C4-2B (cell line): ENCODE results near the gene SEC14L3.

Source experiments
- H3K27ac ChIP-seq: fragments of 450-650 bp; 2 replicates; pipeline ENCODE4 v1.5.1; 2017
- ZFX ChIP-seq: fragments of 450-650 bp; IDR thresholded peaks from 2 replicates; pipeline ENCODE4 v1.6.1; 2017
- TF ChIP-seq, protein P1 (sequence below): fragments of 450-650 bp; conservative IDR thresholded peaks from 2 replicates; pipeline ENCODE4 v1.5.1; 2017; ENCODE audit warnings: mild to moderate bottlenecking

SEC14L3 gene

DNA sequence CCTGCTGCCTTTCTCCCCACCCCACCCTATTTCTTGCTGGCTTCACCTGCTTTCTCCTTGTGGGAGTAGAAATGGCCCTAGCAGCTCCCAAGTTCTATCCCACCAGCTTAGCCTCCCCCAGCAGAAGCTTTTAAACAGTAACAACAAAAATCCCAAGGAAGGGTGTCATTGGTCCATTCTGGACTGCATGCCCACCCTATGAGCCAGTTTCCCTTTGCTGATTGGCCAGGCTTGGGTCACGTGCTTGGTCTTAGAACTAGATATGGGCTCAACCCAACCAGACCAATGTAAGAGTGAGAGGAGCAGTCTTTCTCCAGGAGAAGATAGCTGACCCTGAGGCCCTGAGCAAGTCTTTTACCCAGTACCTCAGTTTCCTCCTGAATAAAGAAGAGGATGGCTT is 43.9 kb downstream of the SEC14L3 start:
- H3K27ac ChIP-seq: no peak overlapping the region
- no peak for TF ChIP-seq ZFX
- TF ChIP-seq, protein P1, sequence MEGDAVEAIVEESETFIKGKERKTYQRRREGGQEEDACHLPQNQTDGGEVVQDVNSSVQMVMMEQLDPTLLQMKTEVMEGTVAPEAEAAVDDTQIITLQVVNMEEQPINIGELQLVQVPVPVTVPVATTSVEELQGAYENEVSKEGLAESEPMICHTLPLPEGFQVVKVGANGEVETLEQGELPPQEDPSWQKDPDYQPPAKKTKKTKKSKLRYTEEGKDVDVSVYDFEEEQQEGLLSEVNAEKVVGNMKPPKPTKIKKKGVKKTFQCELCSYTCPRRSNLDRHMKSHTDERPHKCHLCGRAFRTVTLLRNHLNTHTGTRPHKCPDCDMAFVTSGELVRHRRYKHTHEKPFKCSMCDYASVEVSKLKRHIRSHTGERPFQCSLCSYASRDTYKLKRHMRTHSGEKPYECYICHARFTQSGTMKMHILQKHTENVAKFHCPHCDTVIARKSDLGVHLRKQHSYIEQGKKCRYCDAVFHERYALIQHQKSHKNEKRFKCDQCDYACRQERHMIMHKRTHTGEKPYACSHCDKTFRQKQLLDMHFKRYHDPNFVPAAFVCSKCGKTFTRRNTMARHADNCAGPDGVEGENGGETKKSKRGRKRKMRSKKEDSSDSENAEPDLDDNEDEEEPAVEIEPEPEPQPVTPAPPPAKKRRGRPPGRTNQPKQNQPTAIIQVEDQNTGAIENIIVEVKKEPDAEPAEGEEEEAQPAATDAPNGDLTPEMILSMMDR: no peak

DNA sequence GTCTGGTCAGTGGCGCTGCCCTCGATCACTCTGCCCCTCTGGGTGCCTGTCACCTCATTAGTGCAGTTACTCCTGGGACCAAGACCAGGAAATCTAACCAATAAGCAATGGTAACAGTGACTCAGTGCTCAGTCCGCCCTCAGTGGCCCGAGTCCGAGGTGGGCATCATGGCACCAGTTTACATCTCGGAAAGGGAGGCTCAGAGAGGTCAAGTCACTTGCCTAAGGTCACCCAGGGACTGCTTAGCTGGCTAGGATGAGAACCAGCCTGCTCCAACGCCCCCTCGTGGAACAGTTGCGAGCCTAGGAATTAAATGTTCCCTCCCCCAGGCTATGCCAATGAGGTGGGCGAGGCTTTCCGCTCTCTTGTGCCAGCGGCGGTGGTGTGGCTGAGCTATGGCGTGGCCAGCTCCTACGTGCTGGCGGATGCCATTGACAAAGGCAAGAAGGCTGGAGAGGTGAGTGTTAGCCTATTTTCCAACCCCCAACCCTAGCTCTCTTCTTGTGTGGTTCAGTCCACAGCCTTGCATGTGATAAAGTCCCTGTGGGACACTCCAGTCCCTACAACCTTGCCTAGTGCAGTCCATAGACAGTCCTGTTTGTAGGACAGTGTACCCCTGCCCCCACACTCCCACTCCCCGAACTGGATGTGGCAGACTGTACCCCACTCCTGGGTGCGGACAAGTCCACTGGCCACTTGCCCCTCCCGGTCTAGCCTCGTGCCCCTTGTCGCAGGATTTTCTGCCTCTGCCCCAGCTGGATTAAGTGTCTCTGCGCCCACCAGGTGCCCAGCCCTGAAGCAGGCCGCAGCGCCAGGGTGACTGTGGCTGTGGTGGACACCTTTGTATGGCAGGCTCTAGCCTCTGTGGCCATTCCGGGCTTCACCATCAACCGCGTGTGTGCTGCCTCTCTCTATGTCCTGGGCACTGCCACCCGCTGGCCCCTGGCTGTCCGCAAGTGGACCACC is 45.1 kb downstream of the SEC14L3 start:
- TF ChIP-seq, protein P1: peak; percentile 92
- no peak for TF ChIP-seq ZFX

DNA sequence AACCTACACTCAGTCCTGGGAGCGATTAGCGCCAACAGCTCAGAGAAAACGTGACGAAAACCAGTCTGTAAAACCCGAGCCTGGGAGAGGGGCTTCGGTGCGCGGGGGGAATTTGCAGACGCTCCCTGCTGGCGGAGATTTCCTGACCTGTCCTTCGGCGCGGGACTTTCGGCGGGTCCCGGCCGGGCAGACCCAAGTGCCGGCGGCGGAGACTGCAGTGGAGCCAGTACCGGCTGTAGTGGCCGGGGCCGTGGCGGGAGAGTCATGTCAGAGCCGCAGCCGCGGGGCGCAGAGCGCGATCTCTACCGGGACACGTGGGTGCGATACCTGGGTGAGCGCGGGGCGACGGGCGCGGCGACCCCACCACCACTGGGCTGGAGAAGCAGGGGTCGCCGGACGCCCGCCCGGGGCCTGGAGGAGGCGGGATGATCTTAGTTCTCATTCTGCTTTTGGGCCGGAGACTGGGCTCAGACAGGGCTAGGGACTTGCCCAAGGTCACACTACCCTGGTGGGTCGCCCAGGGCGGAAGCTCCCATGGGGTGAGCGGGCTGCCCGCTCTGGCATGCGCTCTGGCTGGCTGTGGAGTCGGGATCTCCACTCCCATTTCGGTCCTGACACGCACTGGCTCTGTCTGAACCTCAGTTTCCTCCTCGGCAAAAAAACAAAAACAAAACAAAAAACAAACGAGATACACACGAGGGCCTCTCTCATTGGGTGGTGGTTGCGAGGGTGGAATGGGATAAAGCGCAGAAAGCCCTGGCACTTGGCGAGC is 46.0 kb downstream of the SEC14L3 start, which contains the start of gene MTFP1:
TSS of gene MTFP1 (plus strand) at position 153 of the 772 bp plus-strand sequence. CDS start at position 265, 112 bp downstream.
- 0 out of 2 replicates have a peak, but pooled peaks have one; percentile 42 for TF ChIP-seq ZFX
- TF ChIP-seq, protein P1: no peak
- peak within 1 kb of the TSS; percentile 97 for H3K27ac ChIP-seq

More for the DNA sequence above, 45.1 kb downstream of the SEC14L3 start:
- peak overlapping the region; percentile 97 for H3K27ac ChIP-seq

DNA sequence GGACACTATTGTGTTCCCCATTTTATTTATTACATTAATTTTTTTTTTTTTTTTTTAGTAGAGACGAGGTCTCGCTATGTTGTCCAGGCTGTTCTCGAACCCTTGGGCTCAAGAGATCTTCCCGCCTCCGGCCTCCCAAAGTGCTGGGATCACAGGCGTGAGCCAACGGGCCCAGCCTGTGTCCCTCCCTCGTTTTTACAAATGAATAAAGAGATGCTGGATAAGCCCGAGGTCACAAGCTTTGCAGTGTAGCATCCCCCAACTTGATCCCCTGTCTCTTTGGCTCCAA is 46.5 kb downstream of the SEC14L3 start:
- TF ChIP-seq, protein P1: no peak
- TF ChIP-seq ZFX: no peak
- peak overlapping the region; percentile 97 for H3K27ac ChIP-seq

DNA sequence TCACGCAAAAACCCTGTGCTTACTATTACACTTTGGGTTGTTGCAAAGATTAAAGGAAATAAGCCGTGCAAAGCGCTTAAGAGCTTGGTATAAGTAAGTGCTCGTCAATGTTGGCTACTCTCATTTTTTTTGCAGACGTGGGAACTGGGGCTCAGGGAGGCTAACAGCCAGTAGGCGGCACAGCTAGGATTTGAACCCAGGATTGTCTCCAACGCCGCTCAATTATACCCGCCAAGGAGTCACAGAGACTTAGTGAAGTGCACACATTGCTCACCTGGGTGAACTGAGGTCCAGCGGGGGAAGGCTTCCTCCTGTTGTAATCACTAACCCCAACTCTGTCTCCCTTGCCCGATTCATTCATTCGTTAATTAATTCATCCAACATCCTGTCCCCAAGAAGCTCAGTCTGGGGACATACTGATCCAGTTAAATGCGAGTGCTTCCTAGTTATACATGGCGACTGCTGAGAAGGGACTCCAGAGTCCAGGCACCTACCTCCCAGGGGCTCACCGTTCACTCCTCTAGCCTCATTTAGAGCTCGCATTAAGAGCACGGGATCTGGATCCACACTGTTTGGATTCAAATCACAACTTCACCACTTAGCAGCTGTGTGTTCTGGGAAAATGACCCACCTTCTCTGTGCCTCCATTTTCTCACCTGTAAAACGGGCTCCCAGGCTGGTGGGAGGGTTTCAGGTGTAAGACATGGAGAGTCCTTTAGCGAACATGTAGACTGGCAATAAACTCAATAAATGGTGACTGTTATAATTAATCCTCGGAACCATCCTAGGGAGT is 47.1 kb downstream of the SEC14L3 start:
- peak overlapping the region; percentile 97 for H3K27ac ChIP-seq
- TF ChIP-seq, protein P1: no peak
- TF ChIP-seq ZFX: no peak

DNA sequence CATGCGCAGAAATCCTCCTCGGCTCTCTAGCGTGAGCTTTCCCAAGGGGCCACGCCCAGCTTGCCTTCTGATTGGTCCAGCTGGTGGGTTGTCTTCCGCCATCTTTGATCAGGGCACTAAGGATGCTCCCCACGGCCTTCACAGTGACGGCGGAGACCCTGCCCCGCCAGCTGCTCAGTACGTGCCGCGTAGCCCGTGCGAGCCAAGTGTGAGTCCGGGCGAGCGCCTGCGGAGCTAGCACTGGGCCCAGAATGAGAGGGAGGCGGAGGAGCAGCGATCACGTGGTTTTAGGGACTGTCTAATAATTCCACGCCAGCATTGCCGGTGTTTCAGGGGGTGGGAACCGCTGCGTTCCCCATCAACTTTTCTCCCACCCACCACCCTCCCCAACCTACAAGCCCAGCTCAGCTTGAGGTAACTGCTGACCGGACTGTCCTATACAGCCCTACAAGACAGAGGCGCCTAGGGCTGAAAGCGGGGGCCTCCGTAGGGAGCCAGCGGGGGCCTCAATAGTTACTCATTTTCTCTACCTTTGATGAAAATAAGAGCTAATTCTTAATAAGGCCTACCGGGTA is 47.8 kb downstream of the SEC14L3 start:
- TF ChIP-seq ZFX: no peak
- TF ChIP-seq, protein P1: no peak
- peak overlapping the region; percentile 97 for H3K27ac ChIP-seq
